HG03097 (cell line): ENCODE measurements around the gene SSC4D.
"Not testable (repeated sequence)": the region's sequence is repeated elsewhere in the genome, so short reads cannot be mapped to it uniquely, and the experiment has no call there.

Experiments used
- ATAC-seq: cut with Tn5 transposase; IDR thresholded peaks from one replicate; pipeline ENCODE4 v1.9.1; 2021; ENCODE audit not compliant: unreplicated experiment, low FRiP score

SSC4D gene

GRCh38 chr7:76387789-76388188, 21.7 kb downstream of the SSC4D start:
- not testable (repeated sequence) for ATAC-seq

- ATAC-seq = no peak
Observed at GRCh38 chr7:76386691-76387260, 22.7 kb downstream of the SSC4D start.

- ATAC-seq = no peak
Observed at GRCh38 chr7:76383089-76383944, 26.2 kb downstream of the SSC4D start.

GRCh38 chr7:76381814-76382213, 27.7 kb downstream of the SSC4D start:
- no peak for ATAC-seq

GRCh38 chr7:76380623-76380966, 28.9 kb downstream of the SSC4D start:
- ATAC-seq = no peak

- ATAC-seq = no peak
Observed at GRCh38 chr7:76377186-76377918, 32.1 kb downstream of the SSC4D start.

- ATAC-seq = no peak
Observed at GRCh38 chr7:76375251-76375650, 34.2 kb downstream of the SSC4D start.

DNA sequence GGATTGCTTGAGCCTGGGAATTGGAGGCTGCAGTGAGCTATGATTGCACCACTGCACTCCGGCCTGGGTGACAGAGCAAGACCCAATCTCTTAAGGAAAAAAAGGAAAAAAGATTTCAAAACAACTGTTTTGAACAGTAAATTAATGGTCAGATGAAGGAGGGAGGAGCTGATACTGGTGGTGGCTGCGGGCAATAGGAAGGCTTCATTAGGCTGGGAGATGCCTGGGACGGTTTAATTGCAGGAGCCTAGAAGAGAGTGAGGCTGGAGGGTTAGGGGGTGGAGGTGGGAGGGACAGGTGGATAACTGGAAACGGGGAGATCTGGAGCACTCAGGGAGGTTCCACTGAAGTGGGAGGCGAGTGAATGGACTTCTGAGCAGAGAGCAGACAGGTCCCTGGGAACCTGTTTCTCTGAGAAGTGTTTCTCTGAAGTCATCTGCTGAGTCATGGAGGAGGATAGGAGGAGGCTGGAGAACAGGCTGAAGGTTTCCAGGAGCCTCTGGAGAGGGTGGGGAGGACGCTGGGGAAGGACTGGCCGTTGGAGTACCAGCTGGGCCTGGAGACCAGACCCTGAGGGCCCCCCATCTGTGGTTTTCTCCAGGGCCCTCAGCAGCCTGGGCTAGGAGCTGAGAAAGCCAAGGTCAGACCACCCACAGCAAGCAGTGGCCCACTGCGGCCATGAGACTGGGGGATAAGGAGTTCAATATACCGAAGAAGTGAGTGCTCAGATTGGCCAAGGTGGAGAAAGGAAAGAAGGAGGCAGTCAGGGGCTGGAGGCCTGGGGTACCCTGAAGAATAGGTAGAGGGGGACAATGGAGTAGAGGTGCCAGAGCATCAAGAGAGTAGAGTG, 36.3 kb downstream of the SSC4D start:
- no peak for ATAC-seq

DNA sequence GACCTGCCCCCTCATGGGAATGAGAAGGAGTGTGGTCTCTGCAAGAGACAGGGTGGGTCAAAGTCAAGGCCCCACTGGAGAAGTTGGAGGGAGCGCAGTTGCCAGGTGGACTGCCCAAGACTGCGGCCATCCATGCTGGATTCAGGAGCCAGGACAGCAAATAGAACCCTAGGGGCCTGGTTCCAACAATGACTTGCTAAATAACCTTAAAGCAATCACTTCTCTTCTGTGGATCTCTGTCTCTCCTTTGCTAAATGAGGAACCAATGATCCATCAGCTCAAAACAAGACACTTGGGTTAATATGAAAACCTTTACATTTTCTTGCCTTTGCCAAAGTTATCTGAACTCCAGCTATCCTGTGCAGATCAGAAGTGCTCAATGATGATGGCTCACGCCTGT, 38.1 kb downstream of the SSC4D start:
- ATAC-seq = no peak

GRCh38 chr7:76369018-76369417, 40.5 kb downstream of the SSC4D start:
- ATAC-seq = no peak

- ATAC-seq = no peak
Observed at GRCh38 chr7:76368190-76368589, 41.3 kb downstream of the SSC4D start.

DNA sequence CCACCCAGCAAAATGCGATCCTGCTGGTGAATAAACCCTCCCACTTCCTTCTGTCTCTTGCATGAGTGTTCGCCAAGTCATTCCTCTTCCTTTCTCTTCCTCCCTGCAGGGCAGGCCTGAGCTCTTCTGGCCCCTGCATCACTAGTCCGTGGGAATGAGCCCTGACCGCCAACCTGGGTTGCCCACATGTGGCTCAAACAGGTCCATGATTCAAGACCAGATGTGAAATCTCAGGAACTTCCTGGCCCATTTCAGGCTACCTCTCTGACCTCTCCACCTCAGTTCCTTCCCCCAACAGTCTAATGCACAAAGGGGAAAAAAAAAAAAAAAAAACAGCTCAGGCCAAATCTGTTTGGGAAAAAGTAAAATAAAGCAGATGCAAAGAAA, 45.3 kb downstream of the SSC4D start:
- ATAC-seq = no peak

- ATAC-seq = not testable (repeated sequence)
Observed at GRCh38 chr7:76363754-76364153, 45.7 kb downstream of the SSC4D start.

DNA sequence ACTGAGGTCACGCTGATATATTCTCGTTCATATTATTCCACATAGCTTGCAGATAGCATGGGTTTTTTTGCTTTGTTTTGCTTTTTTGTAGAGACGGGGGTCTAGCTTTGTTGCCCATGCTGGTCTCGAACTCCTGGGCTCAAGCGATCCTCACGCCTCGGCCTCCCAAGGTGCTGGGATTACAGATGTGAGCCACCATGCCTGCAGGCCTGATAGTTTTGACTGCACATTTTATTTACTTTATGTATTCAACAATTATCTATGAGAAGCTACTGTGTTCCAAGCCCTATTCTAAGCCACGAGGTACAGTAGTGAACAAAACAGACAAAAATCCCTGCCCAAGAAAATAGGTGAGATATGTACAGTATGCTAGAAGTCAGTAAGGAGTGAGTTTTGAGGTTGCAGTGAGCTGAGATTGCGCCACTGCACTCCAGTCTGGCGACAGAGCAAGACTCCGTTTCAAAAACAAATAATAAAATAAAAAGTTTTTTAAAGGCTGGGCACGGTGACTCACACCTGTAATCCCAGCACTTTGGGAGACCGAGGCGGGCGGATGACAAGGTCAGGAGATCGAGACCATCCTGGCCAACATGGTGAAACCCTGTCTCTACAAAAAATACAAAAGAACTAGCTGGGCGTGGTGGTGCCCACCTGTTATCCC, 49.4 kb downstream of the SSC4D start:
- no peak for ATAC-seq

GRCh38 chr7:76359111-76359977, 50.2 kb downstream of the SSC4D start:
- ATAC-seq = peak; percentile 80

DNA sequence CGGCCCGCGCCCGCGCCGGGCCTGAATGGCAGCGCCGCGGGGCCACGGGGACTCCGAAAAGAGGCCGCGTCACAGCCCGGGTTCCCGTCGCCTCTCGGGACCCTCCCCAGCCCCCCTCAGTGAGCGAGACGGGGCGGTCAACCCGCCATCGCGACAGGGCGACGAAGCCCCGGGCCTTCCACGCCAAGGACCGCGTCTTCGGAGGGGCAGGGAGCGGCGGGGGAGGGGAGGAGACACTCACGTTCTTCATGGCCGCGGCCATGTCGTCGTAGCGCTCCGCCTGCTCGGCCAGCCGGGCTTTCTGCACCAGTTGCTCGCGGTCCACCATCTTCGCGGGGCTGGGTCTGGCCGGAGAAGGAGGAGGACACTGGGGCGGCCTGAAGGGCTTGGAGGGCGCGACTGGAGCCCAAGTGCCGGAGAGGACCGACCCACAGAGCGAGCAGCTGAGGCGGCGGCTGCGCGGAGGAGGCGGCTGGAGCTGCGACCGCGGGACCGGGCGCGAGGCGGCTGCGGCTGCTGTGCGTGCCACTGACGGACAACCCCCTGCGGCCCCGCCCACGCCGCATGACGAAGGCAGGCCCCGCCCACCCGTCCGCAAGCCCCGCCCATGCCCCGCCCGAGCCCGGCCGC, 50.9 kb downstream of the SSC4D start, which contains the start of gene YWHAG:
Gene YWHAG, minus strand, starts transcription at position 511 of the 630 bp plus-strand sequence. Its CDS starts 183 bp downstream, at position 328.
- peak; percentile 72 for ATAC-seq

- ATAC-seq = peak; percentile 24
Observed at GRCh38 chr7:76358011-76358480, 51.5 kb downstream of the SSC4D start.

DNA sequence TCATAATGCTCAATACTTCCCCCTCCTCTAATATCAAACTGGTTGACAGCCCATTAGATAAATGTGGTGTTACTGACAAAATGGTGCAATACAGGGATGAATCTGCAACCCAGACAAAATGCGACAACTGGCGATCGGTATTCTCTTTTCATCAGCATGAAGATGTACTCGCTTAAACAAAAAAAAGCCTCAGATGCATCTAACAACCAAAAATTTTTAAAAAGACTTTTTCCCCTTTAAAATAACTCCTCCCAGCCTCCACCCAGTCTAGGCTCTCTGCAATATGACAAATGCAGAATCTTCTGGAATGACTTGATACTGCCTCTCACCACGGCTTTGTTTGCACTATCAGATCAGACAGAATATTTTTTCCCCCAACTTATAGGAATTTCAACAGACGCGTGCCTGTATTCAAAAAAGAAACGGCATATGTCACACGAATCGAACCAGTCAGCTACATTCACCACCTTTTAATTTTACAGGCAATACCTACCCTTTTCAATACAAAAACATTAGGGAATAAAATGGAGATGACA, 52.0 kb downstream of the SSC4D start:
- no peak for ATAC-seq
